Measurements from ENCODE around the gene ST6GALNAC2.
"Not testable (repeated sequence)": the region's sequence is repeated elsewhere in the genome, so short reads cannot be mapped to it uniquely, and the experiment has no call there.

The ST6GALNAC2 gene

GRCh38 chr17:76570877-76571471, 14.7 kb downstream of the ST6GALNAC2 start:
- DNase-seq (ENCODE audit: low read depth in 2 of 2): no peak

GRCh38 chr17:76570457-76570856, 15.2 kb downstream of the ST6GALNAC2 start:
- no peak for DNase-seq (ENCODE audit: low read depth in 2 of 2)

DNA sequence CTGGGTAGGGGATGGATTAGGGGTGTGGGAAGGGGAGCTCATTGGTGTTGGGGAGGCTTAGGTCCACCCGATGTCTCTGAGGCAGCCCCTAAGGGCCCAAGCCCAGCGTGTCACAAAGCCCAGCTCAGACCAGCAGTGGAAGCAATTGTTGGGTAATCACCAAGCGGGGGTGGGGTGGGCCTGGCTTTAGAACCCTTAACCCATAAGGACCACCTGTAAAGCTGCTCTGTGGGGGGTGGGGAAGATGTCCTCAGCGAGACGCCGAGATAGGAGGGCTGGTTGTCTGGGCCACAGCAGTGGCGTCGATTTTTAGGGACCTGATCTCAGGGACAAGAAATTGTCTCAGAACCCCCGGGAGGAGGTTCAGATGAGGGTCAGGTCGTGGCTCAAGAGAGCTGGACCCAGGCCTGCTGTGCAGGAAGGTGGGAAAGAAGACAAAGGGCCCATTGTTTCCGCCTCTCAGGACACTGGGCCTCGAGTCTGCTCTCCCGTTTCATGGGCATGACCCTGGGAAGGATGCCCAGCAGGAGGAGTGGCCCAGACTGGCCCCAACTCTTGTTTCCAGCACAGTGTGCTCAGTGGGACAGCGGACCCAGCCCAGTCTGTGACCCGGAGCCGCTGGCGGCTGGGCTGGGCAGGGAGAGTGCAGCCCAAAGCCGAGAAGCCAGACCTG, 15.9 kb downstream of the ST6GALNAC2 start:
- no peak for DNase-seq (ENCODE audit: low read depth in 2 of 2)

GRCh38 chr17:76568811-76569221, 16.8 kb downstream of the ST6GALNAC2 start:
- DNase-seq (ENCODE audit: low read depth in 2 of 2): no peak

- no peak for DNase-seq (ENCODE audit: low read depth in 2 of 2)
Measured at GRCh38 chr17:76567634-76568432, 17.8 kb downstream of the ST6GALNAC2 start.

GRCh38 chr17:76566988-76567431, 18.6 kb downstream of the ST6GALNAC2 start:
- DNase-seq (ENCODE audit: low read depth in 2 of 2): no peak

DNA sequence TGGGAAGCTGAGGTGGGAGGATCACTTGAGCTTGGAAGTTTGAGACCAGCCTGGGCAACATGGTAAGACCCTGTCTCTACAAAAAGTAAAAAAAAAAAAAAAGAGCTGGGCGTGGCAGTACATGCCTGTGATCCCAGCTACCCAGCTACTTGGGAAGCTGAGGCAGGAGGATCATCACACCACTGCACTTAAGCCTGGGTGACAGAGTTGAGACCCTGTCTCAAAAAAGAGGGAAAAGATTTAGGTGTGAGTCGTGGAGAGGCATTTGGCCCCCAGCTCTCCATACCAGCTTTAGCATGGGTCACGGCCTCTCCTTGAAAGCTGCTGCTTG, 19.1 kb downstream of the ST6GALNAC2 start:
- DNase-seq (ENCODE audit: low read depth in 2 of 2): no peak

DNA sequence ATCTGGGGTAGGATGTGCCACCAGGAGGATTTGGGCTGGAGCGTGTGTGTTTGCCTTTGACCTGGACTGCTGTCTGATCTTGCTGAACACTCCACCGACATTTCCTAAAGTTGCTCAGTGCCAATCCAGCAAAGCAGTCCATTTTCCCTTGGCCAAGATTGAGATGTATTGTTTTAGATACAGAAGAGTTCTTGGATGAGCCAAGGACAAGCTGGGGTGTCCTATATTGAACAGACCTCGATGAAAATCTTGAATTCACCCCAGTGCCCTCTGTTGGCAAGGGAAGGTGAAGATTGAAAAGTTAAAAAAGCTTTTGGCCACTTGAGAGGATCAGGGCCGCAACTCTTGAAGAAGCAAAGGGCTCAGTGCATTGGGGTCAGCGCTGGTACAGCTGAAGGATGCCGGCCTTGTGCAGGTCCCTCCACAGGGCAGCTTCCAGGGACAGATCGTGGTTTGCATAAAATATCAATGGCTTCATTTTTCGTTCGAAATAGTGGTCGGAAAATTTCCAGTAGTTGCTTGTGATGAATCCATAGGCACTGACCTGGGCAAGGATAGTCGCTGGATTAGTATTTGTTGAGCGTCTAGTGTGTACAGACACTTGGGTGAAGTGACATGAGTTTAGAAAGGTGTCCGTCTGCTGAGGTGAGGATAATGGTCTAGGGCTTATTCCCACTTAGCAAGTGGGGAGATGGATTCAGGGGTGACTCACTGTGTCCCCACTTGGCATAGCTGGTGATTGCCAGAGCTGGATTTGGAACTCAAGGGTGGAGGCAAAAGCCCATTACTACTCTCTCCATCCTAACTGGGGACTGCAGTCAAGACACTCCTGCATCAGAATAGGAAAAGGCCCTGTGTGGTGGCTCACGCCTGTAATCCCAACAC, 19.7 kb downstream of the ST6GALNAC2 start:
- DNase-seq (ENCODE audit: low read depth in 2 of 2): no peak

- not testable (repeated sequence) for DNase-seq (ENCODE audit: low read depth in 2 of 2)
Measured at GRCh38 chr17:76564991-76565727, 20.5 kb downstream of the ST6GALNAC2 start.

GRCh38 chr17:76563359-76563758, 22.3 kb downstream of the ST6GALNAC2 start:
- not testable (repeated sequence) for DNase-seq (ENCODE audit: low read depth in 2 of 2)

DNA sequence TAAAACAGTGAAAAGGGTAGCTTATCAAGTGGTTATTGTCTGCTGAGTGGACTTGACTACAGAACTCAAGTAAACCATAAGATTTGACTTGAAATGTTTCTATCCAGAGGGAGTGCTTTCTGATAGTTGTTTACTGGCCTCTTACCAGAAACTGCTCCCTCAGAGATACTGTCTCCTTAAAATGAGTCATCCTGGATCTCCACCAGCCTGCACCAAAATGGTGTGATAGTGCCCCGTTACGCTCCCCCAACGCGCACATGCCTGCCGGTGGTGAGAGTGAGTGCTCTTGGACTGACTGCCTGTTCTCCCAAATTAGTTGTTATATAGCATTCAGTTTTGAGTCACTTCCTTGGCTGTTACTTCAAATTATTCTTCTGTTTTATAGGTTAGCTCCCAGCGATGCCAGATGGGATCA, 22.9 kb downstream of the ST6GALNAC2 start:
- no peak for DNase-seq (ENCODE audit: low read depth in 2 of 2)

DNA sequence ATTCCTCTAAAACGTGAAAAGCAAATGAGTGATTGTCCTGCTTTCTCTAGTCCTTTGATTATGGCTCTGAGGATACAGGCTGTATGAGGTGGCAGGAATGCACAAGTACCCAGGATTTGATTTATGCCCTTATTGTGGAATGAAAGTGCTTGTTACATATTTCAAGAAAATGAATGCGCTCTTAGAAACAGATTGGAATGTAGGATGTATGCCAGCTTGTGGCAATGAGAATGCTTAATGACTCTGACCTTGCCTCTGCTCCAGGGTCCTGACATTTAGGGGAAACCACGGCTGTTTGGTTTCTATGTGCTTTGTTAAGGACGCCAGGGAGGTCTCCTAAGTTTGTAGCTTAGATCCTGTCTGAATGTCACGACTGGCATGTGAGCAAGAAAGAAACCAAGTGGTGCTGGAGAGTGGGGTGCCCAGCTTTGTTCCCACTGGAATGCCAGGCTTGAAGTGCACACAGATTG, 23.8 kb downstream of the ST6GALNAC2 start:
- no peak for DNase-seq (ENCODE audit: low read depth in 2 of 2)

- no peak for DNase-seq (ENCODE audit: low read depth in 2 of 2)
Measured at GRCh38 chr17:76561332-76561731, 24.3 kb downstream of the ST6GALNAC2 start.

DNA sequence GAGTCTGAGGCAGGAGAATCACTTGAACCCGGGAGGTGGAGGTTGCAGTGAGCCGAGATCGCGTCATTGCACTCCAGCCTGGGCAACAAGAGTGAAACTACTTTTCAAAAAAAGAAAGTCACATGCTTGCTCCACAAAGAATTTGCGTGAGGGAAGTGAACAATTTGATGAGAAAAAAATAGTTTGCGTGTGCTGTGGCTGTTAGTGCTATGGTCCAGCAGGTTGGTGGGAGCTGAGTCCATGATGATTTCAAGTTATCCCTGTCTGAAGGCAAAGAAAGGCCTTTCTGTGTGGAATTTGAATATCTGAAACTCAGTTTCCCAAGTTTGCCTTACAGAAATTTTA, 24.8 kb downstream of the ST6GALNAC2 start:
- no peak for DNase-seq (ENCODE audit: low read depth in 2 of 2)

GRCh38 chr17:76560036-76560876, 25.4 kb downstream of the ST6GALNAC2 start:
- no peak for DNase-seq (ENCODE audit: low read depth in 2 of 2)

- DNase-seq (ENCODE audit: low read depth in 2 of 2): not testable (repeated sequence)
Measured at GRCh38 chr17:76559460-76559859, 26.2 kb downstream of the ST6GALNAC2 start.

- DNase-seq (ENCODE audit: low read depth in 2 of 2): no peak
Measured at GRCh38 chr17:76558198-76559095, 27.2 kb downstream of the ST6GALNAC2 start.

GRCh38 chr17:76557368-76558197, 28.1 kb downstream of the ST6GALNAC2 start:
- DNase-seq (ENCODE audit: low read depth in 2 of 2): peak; percentile 86 to 88
